HG02610 (cell line): ENCODE results near the gene SNX4.
"Not testable (repeated sequence)": the region's sequence is repeated elsewhere in the genome, so short reads cannot be mapped to it uniquely, and the experiment has no call there.

Source experiments
- ATAC-seq: cut with Tn5 transposase; IDR thresholded peaks from one replicate; pipeline ENCODE4 v1.9.1; 2021; ENCODE audit warnings: mild to moderate bottlenecking, moderate library complexity; ENCODE audit not compliant: unreplicated experiment

Gene SNX4

GRCh38 chr3:125405515-125405914 lies 114.5 kb downstream of the SNX4 start:
- not testable (repeated sequence) for ATAC-seq

GRCh38 chr3:125403789-125404188 lies 116.2 kb downstream of the SNX4 start:
- no peak for ATAC-seq

GRCh38 chr3:125402639-125403038 lies 117.4 kb downstream of the SNX4 start:
- ATAC-seq: no peak

- ATAC-seq: no peak
These were observed 118.6 kb downstream of the SNX4 start for GRCh38 chr3:125401402-125401801.

GRCh38 chr3:125398952-125399351 lies 121.0 kb downstream of the SNX4 start:
- ATAC-seq: no peak
